ENCODE results near the gene PEX5.
A peak's percentile ranks its signal among the peaks of the same experiment; 100 is the strongest.

PEX5 gene

GRCh38 chr12:7189398-7190267 is at the start of gene PEX5:
PEX5 (plus strand) TSS chr12:7189686; CDS start chr12:7190378, 692 bp downstream.
- peak; percentile 82 to 83 for DNase-seq

GRCh38 chr12:7141351-7142005 is 48.0 kb upstream of the PEX5 start:
- no peak for DNase-seq

GRCh38 chr12:7142056-7142644 is 47.3 kb upstream of the PEX5 start:
- DNase-seq = peak; percentile 55 to 66

- no peak for DNase-seq
These were observed 46.5 kb upstream of the PEX5 start for GRCh38 chr12:7142809-7143465.

GRCh38 chr12:7143564-7143963 is 45.9 kb upstream of the PEX5 start:
- DNase-seq = no peak

GRCh38 chr12:7144414-7145120 is 44.9 kb upstream of the PEX5 start:
- no peak for DNase-seq

- DNase-seq = no peak
These were observed 43.8 kb upstream of the PEX5 start for GRCh38 chr12:7145671-7146070.

GRCh38 chr12:7146228-7146627 is 43.3 kb upstream of the PEX5 start:
- DNase-seq = no peak

- no peak for DNase-seq
These were observed 42.6 kb upstream of the PEX5 start for GRCh38 chr12:7146906-7147305.

- DNase-seq = no peak
These were observed 39.1 kb upstream of the PEX5 start for GRCh38 chr12:7150356-7150755.

GRCh38 chr12:7150841-7151240 is 38.6 kb upstream of the PEX5 start:
- no peak for DNase-seq

GRCh38 chr12:7151532-7151931 is 38.0 kb upstream of the PEX5 start:
- no peak for DNase-seq

GRCh38 chr12:7152818-7153217 is 36.7 kb upstream of the PEX5 start:
- DNase-seq = no peak

- no peak for DNase-seq
These were observed 35.4 kb upstream of the PEX5 start for GRCh38 chr12:7154042-7154441.

- DNase-seq = no peak
These were observed 34.5 kb upstream of the PEX5 start for GRCh38 chr12:7154901-7155470.

- no peak for DNase-seq
These were observed 33.9 kb upstream of the PEX5 start for GRCh38 chr12:7155471-7156034.

- no peak for DNase-seq
These were observed 33.0 kb upstream of the PEX5 start for GRCh38 chr12:7156259-7157197.

GRCh38 chr12:7157391-7157790 is 32.1 kb upstream of the PEX5 start:
- DNase-seq = no peak

- no peak for DNase-seq
These were observed 30.5 kb upstream of the PEX5 start for GRCh38 chr12:7158781-7159609.

- no peak for DNase-seq
These were observed 29.3 kb upstream of the PEX5 start for GRCh38 chr12:7160183-7160582.
